Cardiac muscle cell (in vitro differentiated cells and primary cell): ENCODE data around the gene NCAN. TPM values are rescaled to one million over a fixed set of nuclear protein-coding genes. Genes with fewer than 3 reads are reported as not detected.

Experiments used
- DNase-seq, 2 donors: peaks; one replicate each; pipeline versions ENCODE4 v3.0.0 to v3.0.0-alpha.2; 2010 to 2017; ENCODE audit warnings: low read depth in 1 of 2, low spot score in 1 of 2
- H3K27ac ChIP-seq: fragments of 200-600 bp; sonication (generic); 2 replicates; pipeline ENCODE4 v1.5.1; 2016
- H3K27me3 ChIP-seq: fragments of 200-600 bp; sonication (generic); 2 replicates; pipeline ENCODE4 v1.6.0; 2016; ENCODE audit warnings: control low read depth
- H3K36me3 ChIP-seq: fragments of 200-600 bp; sonication (generic); 2 replicates; pipeline ENCODE4 v1.5.1; 2016; ENCODE audit warnings: control low read depth
- H3K4me1 ChIP-seq: fragments of 200-600 bp; sonication (generic); 2 replicates; pipeline ENCODE4 v1.8.1; 2017; ENCODE audit warnings: low read depth, mild to moderate bottlenecking, mixed run types
- H3K4me3 ChIP-seq: fragments of 200-600 bp; sonication (generic); 2 replicates; pipeline ENCODE4 v1.5.1; 2016; ENCODE audit warnings: mild to moderate bottlenecking
- H3K9me3 ChIP-seq: fragments of 200-600 bp; sonication (generic); 2 replicates; pipeline ENCODE4 v1.5.1; 2017; ENCODE audit warnings: low read depth, mild to moderate bottlenecking, control low read depth
- polyA plus RNA-seq: library from polyadenylated mRNA; unstranded; fragments of >200 nt; fragmentation: Nextera tagmentation; extraction: Ambion mirVana; gene quantifications from 2 replicates; pipeline ENCODE4 v1.2.1, GENCODE V29; 2016
- total RNA-seq: library from RNA; depleted of rRNA; stranded (reverse); fragments of >200 nt; gene quantifications from 2 replicates; pipeline ENCODE4 v1.2.3, GENCODE V29; 2016
- TF ChIP-seq, protein P1 (sequence below): IDR thresholded peaks from 2 replicates; pipeline ENCODE4 v1.5.1; 2012; ENCODE audit warnings: low read depth, mild to moderate bottlenecking, low read length

Gene NCAN
- total and polyA plus RNA-seq, 2 experiments from 2014 or later: 0.36 TPM; not detected in 1

DNA sequence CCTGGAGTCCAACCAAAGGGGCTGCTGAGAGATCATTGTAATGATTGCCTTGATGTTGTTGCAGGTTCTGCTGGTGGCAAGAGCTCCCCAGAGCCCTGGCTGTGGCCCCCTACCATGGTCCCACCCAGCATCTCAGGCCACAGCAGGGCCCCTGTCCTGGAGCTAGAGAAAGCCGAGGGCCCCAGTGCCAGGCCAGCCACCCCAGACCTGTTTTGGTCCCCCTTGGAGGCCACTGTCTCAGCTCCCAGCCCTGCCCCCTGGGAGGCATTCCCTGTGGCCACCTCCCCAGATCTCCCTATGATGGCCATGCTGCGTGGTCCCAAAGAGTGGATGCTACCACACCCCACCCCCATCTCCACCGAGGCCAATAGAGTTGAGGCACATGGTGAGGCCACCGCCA, 15.5 kb downstream of the NCAN start:
- TF ChIP-seq, protein P1, sequence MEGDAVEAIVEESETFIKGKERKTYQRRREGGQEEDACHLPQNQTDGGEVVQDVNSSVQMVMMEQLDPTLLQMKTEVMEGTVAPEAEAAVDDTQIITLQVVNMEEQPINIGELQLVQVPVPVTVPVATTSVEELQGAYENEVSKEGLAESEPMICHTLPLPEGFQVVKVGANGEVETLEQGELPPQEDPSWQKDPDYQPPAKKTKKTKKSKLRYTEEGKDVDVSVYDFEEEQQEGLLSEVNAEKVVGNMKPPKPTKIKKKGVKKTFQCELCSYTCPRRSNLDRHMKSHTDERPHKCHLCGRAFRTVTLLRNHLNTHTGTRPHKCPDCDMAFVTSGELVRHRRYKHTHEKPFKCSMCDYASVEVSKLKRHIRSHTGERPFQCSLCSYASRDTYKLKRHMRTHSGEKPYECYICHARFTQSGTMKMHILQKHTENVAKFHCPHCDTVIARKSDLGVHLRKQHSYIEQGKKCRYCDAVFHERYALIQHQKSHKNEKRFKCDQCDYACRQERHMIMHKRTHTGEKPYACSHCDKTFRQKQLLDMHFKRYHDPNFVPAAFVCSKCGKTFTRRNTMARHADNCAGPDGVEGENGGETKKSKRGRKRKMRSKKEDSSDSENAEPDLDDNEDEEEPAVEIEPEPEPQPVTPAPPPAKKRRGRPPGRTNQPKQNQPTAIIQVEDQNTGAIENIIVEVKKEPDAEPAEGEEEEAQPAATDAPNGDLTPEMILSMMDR: no peak
- no peak overlapping the region for H3K4me3 ChIP-seq
- DNase-seq: no peak
- H3K9me3 ChIP-seq: no peaks in the 10 kb centered on the region
- H3K27ac ChIP-seq: no peak overlapping the region
- H3K36me3 ChIP-seq: no peaks in the 10 kb centered on the region
- no peaks in the 10 kb centered on the region for H3K4me1 ChIP-seq
- peaks cover 26% of the 10 kb centered on the region for H3K27me3 ChIP-seq

DNA sequence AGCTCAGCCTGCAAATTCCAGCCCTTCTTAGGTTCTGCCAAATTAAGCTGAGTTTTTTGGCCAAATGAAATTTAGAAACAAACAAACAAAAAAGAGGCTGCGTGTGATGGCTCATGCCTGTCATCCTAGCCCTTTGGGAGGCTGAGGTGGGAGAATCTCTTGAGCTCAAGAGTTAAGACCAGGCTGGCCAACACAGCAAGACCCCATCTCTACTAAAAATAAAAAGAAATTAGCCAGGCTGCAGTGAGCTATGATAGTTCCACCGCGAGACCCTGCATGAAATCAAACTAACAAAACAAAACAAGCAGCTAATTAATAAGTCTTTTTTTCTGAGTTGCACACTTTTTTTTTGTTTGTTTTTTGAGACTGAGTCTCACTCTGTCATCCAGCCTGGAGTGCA, 17.9 kb downstream of the NCAN start:
- H3K27ac ChIP-seq: no peak overlapping the region
- no peak overlapping the region for H3K4me3 ChIP-seq
- H3K4me1 ChIP-seq: no peaks in the 10 kb centered on the region
- H3K36me3 ChIP-seq: no peaks in the 10 kb centered on the region
- no peak for DNase-seq
- TF ChIP-seq, protein P1: no peak
- H3K27me3 ChIP-seq: peaks cover 16% of the 10 kb centered on the region
- H3K9me3 ChIP-seq: no peaks in the 10 kb centered on the region

DNA sequence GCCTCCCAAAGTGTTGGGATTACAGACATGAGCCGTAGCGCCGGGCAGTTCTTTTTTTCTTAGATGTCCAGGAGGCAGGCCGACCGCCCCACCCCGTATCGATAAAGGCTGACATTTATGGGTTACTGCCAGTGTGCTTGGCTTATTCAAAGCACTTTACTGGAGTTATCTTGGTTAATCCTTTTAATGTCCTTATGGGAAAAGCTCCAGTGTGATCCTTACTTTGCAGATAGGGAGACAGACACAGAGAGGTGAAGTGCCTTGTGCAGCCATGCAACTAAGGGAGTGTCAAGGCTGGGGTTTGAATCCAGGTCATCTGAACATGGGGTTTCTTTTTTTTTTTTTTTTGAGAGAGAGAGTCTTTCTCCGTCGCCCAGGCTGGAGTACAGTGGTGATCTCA, 19.2 kb downstream of the NCAN start:
- Histone ChIP-seq H3K4me1 (no peaks in the 10 kb centered on the region), H3K27ac (no peak overlapping the region), H3K36me3 (no peaks in the 10 kb centered on the region), H3K4me3 (no peak overlapping the region), H3K27me3 (peaks cover 8% of the 10 kb centered on the region), H3K9me3 (no peaks in the 10 kb centered on the region)
- TF ChIP-seq, protein P1: no peak
- DNase-seq: no peak

DNA sequence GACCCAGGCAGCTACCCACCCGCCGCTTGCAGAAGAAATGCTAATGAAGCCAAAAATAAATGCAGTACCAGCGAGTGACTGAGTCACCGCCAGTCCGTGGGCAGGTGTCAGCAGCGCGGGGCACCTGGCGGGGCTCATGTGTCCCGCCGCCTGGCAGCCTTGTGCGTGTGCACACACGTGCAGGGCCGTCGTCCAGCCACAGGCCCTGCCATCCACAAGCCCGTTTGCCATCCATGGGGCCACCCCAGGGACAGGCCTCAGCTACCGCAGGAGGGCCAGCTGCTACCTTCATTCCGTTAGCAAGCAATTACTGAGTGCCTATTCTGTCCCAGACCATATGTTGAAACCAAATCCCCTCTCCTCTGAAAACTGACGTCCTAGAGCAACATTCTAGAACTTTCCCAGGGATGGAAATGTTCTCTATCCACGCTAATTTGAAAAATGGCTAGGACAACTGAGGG, 20.5 kb downstream of the NCAN start:
- no peaks in the 10 kb centered on the region for H3K4me1 ChIP-seq
- H3K27me3 ChIP-seq: peaks cover 8% of the 10 kb centered on the region
- H3K9me3 ChIP-seq: no peaks in the 10 kb centered on the region
- TF ChIP-seq, protein P1: no peak
- no peak overlapping the region for H3K27ac ChIP-seq
- H3K36me3 ChIP-seq: no peaks in the 10 kb centered on the region
- H3K4me3 ChIP-seq: no peak overlapping the region
- DNase-seq: no peak

DNA sequence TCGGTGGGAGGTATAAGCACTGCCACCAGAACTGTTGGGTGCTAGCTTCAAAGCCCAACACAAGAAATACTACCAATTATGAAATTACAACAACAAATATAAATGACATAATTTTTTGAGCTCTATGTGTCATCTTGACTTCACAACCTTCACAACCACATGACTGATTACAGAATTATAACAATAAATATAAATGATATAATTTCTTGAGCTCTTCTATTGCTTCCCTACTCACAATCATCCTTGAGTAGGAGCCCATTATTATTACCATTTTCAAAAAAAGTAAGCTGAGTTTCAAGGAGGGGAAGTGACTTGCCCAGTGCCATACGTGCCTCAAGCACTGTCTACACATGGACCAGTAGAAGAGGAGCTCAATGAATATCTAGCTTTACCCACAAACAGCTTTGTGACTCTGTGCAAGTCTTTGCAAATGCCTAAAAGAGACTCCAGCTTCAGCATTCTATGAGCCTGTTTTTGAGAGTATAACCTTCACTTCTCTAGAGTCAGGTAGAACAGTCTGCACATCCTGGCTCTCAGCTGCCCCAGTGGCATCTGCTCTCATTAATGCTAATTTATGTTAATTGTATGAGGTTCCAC, 22.6 kb downstream of the NCAN start:
- H3K27ac ChIP-seq: no peak overlapping the region
- TF ChIP-seq, protein P1: no peak
- H3K4me1 ChIP-seq: no peaks in the 10 kb centered on the region
- no peaks in the 10 kb centered on the region for H3K27me3 ChIP-seq
- H3K4me3 ChIP-seq: no peak overlapping the region
- no peak for DNase-seq
- H3K36me3 ChIP-seq: no peaks in the 10 kb centered on the region
- H3K9me3 ChIP-seq: no peaks in the 10 kb centered on the region
